Esophagus squamous epithelium (tissue), 4 donors: ENCODE results near the gene BICD2.

Experiments used
- POLR2A ChIP-seq, 4 donors: fragments of 450-650 bp; IDR thresholded peaks; one replicate each; pipeline ENCODE4 v1.6.1; 2017; ENCODE audit warnings: antibody characterized with exemption in 4 of 4, mild to moderate bottlenecking in 4 of 4, moderate library complexity in 3 of 4
- TF ChIP-seq, protein P1 (sequence below), 6 experiments: fragments of 450-650 bp in 4 of 6; fragments of 200-600 bp in 2 of 6; sonication (generic) in 2 of 6; IDR thresholded peaks; one replicate each; pipeline ENCODE4 v1.5.1; 2016 to 2019; ENCODE audit warnings: antibody characterized with exemption in 6 of 6, mild to moderate bottlenecking in 4 of 6, moderate library complexity in 4 of 6

DNA sequence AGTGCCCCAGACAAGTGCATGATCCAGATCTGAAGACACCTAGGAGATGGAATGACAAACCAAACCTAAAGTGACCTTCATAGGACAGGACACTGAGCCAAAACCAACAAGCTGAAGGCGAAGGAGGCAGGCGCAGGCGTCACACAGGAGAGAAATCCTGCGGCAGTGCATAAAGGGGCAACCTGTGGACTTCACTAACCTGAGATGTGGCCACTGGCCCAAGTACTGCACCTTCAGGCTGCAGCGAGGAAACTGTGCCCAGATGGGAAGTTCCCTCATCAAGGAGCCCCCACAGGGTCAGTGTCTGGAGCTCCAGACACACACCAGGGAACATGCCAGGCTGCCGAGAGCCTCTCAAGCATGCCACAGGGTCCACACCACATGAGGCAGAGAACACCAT is 98.4 kb downstream of the BICD2 start:
- TF ChIP-seq, protein P1, sequence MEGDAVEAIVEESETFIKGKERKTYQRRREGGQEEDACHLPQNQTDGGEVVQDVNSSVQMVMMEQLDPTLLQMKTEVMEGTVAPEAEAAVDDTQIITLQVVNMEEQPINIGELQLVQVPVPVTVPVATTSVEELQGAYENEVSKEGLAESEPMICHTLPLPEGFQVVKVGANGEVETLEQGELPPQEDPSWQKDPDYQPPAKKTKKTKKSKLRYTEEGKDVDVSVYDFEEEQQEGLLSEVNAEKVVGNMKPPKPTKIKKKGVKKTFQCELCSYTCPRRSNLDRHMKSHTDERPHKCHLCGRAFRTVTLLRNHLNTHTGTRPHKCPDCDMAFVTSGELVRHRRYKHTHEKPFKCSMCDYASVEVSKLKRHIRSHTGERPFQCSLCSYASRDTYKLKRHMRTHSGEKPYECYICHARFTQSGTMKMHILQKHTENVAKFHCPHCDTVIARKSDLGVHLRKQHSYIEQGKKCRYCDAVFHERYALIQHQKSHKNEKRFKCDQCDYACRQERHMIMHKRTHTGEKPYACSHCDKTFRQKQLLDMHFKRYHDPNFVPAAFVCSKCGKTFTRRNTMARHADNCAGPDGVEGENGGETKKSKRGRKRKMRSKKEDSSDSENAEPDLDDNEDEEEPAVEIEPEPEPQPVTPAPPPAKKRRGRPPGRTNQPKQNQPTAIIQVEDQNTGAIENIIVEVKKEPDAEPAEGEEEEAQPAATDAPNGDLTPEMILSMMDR (IDR thresholded peaks at IDR 0.05), result no peak
- TF ChIP-seq POLR2A (IDR thresholded peaks at IDR 0.05), result no peak
